Adrenal gland (tissue), 5 donors: ENCODE results near the gene FBXW10.
"Not testable (repeated sequence)": the region's sequence is repeated elsewhere in the genome, so short reads cannot be mapped to it uniquely, and the experiment has no call there.

ENCODE experiments used
- CTCF ChIP-seq, 6 experiments: fragments of 450-650 bp in 4 of 6; fragments of 200-600 bp in 2 of 6; sonication (generic) in 1 of 6; IDR thresholded peaks; 1 replicate in 5 of 6; 2 replicates in 1 of 6; pipeline versions ENCODE4 v1.5.1 to v1.8.0; 2016 to 2021; ENCODE audit warnings: antibody characterized with exemption in 6 of 6, mild to moderate bottlenecking in 2 of 6, moderate library complexity in 1 of 6
- POLR2A ChIP-seq, 2 donors: fragments of 450-650 bp; IDR thresholded peaks; one replicate each; pipeline ENCODE4 v1.6.1; 2017; ENCODE audit warnings: antibody characterized with exemption in 2 of 2, mild to moderate bottlenecking in 2 of 2, moderate library complexity in 1 of 2
- donor health status: DM: no; HTN: no; CAD: no.

- not testable (repeated sequence) for TF ChIP-seq CTCF, POLR2A (IDR thresholded peaks at IDR 0.05)
Measured at GRCh38 chr17:18781805-18782204, 38.0 kb downstream of the FBXW10 start.
